GM12892 (cell line): ENCODE measurements around the gene CPXM2.

Experiments used
- DNase-seq: peaks from one replicate; pipeline ENCODE4 v3.0.0; 2011; ENCODE audit not compliant: insufficient read length
- FAIRE-seq: peaks from 2 replicates; lab custom pipeline; 2011; peaks lifted over from hg19 to GRCh38; lab: Jason Lieb, UNC
- POLR2A ChIP-seq: IDR thresholded peaks from 2 replicates; pipeline ENCODE4 v1.6.1; 2011; ENCODE audit warnings: low read depth, low read length, control low read depth
- POLR2AphosphoS5 ChIP-seq: IDR thresholded peaks from 2 replicates; pipeline ENCODE4 v1.6.1; 2011; ENCODE audit warnings: low read depth, low read length, control low read depth
- TAF1 ChIP-seq: IDR thresholded peaks from 2 replicates; pipeline ENCODE4 v1.6.1; 2011; ENCODE audit warnings: low read depth, mild to moderate bottlenecking, control low read depth, low read length, borderline replicate concordance

CPXM2 gene

GRCh38 chr10:123897146-123897545 lies 5.5 kb upstream of the CPXM2 start:
- FAIRE-seq (no peak), DNase-seq (no peak)
- TF ChIP-seq TAF1 (no peak), POLR2A (no peak), POLR2AphosphoS5 (no peak)

DNA sequence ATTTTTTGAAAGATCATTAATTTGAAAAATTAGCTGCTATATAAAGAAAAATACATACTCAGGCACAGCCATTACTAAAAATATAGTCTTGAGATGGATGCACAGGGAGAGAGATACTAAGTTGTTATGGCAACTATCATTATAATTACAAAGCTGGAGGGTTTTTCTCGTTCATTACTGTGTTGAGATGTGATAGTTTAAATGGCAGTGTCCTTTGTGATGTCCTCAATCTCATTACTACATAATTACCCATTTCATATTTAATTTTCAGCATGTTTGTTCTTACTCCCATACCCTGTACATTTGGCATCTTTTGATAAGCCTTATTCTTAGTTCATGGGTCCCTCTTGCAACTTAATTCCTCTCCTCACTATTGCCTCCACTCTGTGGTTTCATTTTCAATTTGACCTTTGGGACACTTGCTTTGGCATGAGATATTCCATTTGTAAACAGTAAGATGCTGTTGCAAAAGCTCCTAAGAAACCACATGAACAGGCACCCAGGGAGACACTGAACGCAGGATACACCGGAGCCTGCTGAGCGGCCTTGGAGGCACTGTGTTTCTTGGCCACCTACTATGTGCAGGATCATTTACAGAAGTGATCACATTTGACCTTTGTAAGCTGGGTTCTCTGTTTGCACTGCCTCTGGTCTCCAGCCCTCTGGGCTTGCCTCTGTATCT lies 4.8 kb upstream of the CPXM2 start:
- TF ChIP-seq POLR2A (no peak), POLR2AphosphoS5 (no peak), TAF1 (no peak)
- no peak for FAIRE-seq
- DNase-seq, result no peak

DNA sequence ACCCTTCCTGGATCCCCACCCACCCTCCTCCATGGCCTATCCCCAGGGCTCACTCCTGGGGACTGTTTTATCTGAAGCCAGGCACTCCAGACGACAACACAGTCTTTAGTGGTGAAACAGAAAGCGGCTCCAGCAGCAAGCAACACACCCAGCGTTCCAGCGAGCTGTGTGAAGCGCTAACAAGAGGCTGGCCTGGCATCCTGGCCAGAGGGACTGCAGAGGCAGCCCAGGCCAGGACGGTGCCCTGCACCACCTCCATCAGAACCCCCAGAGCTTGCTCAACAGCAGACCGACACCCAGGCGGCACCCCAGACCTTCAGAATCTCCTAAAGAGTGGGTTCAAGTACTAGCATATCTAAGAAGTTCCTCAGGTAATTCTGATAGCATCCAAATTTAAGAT lies 2.0 kb upstream of the CPXM2 start:
- no peak for TF ChIP-seq POLR2AphosphoS5
- no peak for TF ChIP-seq TAF1
- no peak for TF ChIP-seq POLR2A
- FAIRE-seq, result no peak
- DNase-seq, result no peak

GRCh38 chr10:123890756-123891143 lies 857 bp downstream of the CPXM2 start:
- FAIRE-seq, result no peak
- no peak for TF ChIP-seq POLR2A
- TF ChIP-seq TAF1, result no peak
- TF ChIP-seq POLR2AphosphoS5, result no peak
- no peak for DNase-seq

DNA sequence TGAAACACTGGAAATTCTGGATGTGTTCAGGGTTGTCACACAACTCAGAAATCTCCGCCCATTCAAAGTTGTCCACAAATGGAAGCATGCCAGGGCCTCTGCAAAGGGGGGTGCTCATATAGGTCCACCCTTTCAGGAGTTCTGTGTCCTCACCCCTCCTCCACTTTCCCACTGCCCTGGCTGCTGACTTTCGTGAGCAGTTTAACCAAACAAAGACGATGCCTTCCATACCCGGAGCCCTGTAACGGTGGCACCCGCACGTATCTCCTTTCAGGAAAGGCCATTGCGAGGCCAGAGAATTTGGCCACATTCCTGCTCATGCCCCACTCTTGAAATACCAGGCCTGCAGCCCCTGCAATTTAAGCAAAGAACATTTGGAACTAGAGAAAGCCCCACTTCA lies 1.4 kb downstream of the CPXM2 start:
- FAIRE-seq (no peak), DNase-seq (no peak)
- TF ChIP-seq TAF1 (no peak), POLR2AphosphoS5 (no peak), POLR2A (no peak)

DNA sequence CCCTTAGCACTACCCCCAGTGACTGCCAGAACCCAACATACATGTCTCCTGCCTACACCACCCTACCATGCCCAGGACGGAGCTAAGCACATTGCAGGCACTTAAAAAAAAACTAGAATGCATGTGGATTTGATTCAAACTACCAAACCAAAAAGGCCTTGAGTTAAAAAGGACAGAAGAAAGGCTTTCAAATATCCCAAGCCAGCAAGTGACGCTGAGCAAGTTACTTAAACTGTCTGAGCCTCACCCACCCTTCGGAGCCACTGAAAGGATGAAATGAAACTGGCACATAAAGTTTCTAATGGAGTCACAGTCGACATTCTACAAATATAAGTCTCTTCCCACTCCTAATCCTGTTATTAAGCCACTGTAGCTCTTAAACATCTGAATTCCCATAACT lies 1.8 kb downstream of the CPXM2 start:
- TF ChIP-seq TAF1, result no peak
- no peak for TF ChIP-seq POLR2A
- no peak for TF ChIP-seq POLR2AphosphoS5
- DNase-seq (no peak), FAIRE-seq (no peak)

GRCh38 chr10:123888751-123889150 lies 2.9 kb downstream of the CPXM2 start:
- no peak for FAIRE-seq
- TF ChIP-seq TAF1, result no peak
- TF ChIP-seq POLR2A, result no peak
- no peak for TF ChIP-seq POLR2AphosphoS5
- no peak for DNase-seq

DNA sequence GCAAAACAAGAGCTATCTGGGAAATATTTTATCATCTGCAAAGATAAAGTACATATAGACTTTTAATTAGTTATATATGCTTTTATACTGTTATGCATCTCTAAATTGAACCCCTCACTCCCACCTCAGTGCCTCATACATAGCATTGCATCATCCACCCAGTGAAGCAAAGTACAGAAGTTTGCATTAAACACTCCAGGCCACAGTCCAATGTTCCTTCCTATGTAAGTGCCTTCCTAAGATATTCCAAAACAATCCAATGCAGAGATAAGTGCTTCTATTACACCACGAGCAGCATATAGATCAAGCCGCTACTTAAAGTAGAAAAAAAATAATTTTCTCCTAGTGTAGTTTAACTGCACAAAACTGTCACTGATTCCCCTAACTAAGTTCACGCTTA lies 3.4 kb downstream of the CPXM2 start:
- no peak for FAIRE-seq
- TF ChIP-seq TAF1 (no peak), POLR2AphosphoS5 (no peak), POLR2A (no peak)
- no peak for DNase-seq

- DNase-seq, result no peak
- TF ChIP-seq POLR2A, result no peak
- no peak for TF ChIP-seq POLR2AphosphoS5
- TF ChIP-seq TAF1, result no peak
- FAIRE-seq, result no peak
These were observed 5.3 kb downstream of the CPXM2 start for GRCh38 chr10:123886292-123886691.

- no peak for TF ChIP-seq POLR2A
- no peak for DNase-seq
- no peak for FAIRE-seq
These were observed 6.0 kb downstream of the CPXM2 start for GRCh38 chr10:123885406-123886170.

DNA sequence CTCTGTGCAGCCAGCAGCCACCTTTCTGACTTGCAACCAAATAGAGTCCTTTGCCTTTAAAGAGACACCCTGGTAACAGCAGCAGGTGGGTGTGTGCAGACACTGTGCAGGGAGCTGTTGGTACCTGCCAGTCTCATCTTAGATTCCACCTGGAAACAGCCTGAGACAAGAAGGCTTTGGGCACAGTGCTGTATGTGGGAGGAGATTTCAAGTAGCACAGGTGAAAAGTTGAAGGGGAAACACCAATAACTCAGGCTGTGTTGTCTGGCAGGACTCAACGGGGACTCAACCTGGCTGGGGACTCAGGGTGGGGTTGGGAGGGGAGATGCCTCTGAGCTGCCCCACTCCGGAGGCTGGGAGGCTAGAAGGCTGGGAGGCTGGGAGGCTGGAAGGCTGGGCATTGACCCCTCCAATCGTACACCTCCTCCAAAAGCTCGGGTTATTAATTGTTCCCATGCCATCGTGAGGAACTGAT lies 6.7 kb downstream of the CPXM2 start:
- no peak for TF ChIP-seq TAF1
- no peak for TF ChIP-seq POLR2A
- no peak for TF ChIP-seq POLR2AphosphoS5
- FAIRE-seq, result no peak
- DNase-seq, result no peak
